HG02840 (cell line): ENCODE data around the gene TMEM225.
"Not testable (repeated sequence)": the region's sequence is repeated elsewhere in the genome, so short reads cannot be mapped to it uniquely, and the experiment has no call there.

ENCODE experiments used
- ATAC-seq: cut with Tn5 transposase; IDR thresholded peaks from one replicate; pipeline ENCODE4 v1.9.1; 2021; ENCODE audit warnings: mild to moderate bottlenecking, moderate library complexity, moderate number of reproducible peaks; ENCODE audit not compliant: unreplicated experiment, low FRiP score

The TMEM225 gene

DNA sequence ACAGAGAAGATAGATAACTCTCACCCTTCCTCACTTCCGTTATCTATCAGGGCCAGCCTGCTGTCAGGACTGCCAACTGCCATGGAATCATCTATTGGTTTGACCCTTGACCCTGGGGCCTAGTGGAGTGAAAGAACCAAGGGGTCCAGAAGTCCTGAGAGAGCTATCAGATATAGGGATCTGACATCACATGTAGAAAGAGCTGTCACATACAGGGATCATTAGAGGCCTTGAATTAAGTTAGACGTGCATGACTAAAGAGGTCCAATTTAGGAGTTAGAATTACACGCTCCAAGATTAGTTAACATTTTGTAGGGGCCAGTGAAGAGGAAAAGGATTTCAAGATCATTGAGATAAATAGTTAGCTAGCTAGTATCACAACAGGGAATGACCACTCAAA is at the start of gene TMEM225:
TSS of gene TMEM225 (minus strand) at position 101 of the 400 bp plus-strand sequence. CDS start 245 bp downstream, outside the sequence.
- ATAC-seq: no peak

- ATAC-seq: no peak
These were observed 38.6 kb upstream of the TMEM225 start for GRCh38 chr11:123924027-123924426.

- ATAC-seq: no peak
These were observed 35.5 kb upstream of the TMEM225 start for GRCh38 chr11:123920943-123921342.

DNA sequence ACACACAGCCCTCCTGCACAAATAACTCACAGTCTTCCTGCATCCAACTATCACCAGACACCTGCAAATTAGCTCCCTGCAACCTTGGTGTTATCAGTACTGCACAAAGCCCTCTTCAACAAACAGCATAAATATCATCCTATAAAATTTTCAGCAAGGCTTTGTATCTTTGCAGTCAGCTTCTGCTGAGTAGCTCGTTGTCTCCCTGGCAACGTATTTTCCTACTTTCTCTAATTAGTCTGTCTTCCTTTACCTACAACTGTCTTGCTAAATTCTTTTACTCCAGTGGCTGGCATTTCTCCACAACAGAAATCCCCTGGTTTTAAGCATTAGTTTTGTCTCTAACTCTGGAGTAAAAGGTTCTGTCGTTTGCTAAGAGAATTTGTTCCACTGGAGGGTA is 20.4 kb upstream of the TMEM225 start:
- no peak for ATAC-seq

GRCh38 chr11:123904932-123905331 is 19.5 kb upstream of the TMEM225 start:
- no peak for ATAC-seq

DNA sequence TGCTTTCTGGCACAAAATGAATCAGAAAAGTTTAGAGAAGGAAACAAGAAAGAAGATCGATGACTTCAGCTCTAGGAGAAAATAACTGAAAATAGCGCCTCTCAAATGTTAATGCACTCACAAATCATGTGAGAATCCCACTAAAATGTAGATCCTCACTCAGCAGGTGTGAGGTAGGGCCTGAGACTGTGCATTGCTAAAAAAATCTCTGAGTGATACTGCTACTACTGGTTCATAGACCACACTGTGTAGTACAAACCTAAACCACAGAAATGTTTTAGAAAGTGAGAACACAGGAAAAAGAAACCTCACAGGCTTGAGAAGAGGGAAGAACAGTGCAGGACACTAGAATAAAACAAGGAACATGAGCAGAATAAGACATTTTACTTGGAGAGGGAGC is 18.5 kb upstream of the TMEM225 start:
- no peak for ATAC-seq

DNA sequence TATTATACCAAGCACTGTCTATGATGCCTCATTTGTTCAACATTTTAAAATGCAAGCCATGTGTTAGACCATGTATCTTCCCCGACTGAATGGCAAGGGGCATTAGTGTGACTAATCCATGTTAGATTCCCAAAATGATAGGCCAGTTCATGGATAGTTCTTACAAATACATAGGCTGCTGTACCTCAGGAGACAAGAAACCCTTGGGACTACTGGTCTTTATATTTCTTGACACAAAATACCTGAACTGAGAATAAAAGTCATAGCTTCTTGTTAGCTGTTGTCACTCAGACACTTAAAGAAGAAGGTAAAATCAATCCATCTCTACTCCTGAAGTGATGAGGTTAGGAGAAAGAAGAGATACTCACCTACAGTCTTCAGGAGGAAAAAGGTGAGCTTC is 16.4 kb upstream of the TMEM225 start, which contains the start of gene OR8D4:
TSS of gene OR8D4 (plus strand) at position 301 of the 400 bp plus-strand sequence. CDS start 4,265 bp downstream, outside the sequence.
- ATAC-seq: no peak

DNA sequence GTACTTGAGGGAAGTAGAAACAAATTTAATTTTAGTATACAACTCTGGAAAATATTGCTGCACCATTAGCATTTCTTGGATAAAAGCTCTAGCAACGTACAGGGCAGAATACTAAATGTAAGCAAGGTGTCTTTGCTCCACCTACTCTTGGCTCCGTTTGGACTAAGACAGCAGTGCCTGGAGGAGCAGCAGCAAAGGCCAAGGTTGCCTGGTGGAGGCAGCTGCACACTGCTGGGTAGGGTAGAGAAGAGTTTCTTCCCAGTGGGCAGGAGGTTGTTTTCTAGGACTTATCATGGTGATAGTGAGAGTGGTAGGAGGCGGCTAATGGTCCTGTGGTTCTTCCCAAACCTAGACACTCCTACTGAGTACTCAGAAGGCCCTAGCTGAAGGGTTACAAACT is 14.3 kb upstream of the TMEM225 start:
- ATAC-seq: no peak

GRCh38 chr11:123892031-123892430 is 6.6 kb upstream of the TMEM225 start:
- ATAC-seq: no peak

DNA sequence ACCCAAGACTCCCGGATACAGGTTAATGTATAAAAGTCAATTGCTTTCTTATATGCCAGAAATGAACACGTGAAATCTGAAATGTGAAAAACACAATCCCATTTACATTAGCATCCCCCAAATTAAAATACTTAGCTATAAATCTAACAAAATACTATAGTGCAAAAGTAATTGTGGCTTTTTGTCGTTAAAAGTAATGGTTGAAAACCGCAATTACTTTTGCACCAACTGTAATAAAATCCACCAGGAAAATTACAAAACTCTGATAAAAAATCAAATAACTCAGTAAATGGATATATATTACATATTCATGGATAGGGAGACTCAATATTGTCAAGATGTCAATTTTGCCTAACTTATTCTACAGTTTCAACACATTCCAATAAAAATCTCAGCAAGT is 4.6 kb downstream of the TMEM225 start:
- no peak for ATAC-seq

GRCh38 chr11:123867795-123868194 is 17.7 kb downstream of the TMEM225 start:
- ATAC-seq: not testable (repeated sequence)

GRCh38 chr11:123865293-123865692 is 20.2 kb downstream of the TMEM225 start:
- not testable (repeated sequence) for ATAC-seq

GRCh38 chr11:123859731-123860130 is 25.7 kb downstream of the TMEM225 start:
- no peak for ATAC-seq

GRCh38 chr11:123856444-123856843 is 29.0 kb downstream of the TMEM225 start:
- no peak for ATAC-seq

DNA sequence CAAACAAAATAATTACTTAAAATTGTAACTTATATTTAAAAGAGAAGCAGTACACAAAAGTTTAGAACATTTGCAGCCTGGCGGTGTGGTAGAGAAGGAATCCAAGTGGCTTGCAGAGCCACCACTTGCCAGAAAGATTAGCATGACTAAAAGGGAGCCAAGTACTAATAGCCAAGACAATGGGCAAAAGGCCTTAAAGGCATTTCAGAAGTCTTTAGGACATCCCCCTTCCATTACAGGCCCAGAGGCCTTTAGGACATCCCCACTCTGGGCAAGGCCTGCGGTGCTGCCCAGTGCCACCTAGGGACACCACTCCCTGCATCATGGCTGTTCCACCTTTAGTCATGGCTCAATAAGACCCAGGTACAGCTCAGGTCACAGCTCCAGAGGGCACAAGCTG is 32.4 kb downstream of the TMEM225 start:
- no peak for ATAC-seq

DNA sequence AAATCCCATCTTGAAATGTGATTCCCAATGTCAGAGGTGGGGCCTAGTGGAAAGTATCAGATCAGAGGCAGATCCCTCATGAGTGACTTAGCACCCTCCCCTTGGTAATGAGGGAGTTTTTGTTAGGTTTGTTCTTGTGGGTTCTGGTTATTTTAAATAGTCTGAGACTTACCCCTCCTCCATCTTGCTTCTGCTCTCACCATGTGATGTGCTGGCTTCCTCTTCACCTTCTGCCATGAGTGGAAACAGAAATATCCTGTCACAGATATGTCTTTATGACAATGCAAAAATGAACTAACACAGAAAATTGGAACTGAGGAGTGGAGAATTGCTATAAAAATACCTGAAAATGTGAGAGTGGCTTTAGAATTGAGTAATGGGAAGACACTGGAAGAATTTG is 33.1 kb downstream of the TMEM225 start:
- ATAC-seq: no peak

GRCh38 chr11:123851110-123851509 is 34.4 kb downstream of the TMEM225 start:
- ATAC-seq: no peak

GRCh38 chr11:123841174-123841573 is 44.3 kb downstream of the TMEM225 start:
- ATAC-seq: no peak

DNA sequence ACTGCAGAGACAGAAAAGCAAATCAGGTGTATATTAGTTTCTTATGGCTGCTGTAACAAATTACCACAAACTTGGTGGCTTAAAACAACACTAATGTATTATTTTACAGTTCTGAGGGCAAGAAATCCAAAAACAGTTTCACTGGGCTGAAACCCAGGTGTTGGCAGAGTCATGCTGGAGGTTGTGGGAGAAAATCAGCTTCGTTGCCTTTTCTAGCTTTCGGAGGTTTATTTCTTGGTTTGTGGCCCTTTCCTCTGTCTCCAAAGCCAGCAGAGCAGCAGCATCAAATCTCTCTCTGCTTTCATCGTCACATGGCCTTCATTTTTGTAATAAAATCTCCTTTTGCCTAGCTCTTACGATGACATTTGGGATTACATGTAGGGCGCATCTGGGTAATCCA is 46.3 kb downstream of the TMEM225 start:
- ATAC-seq: no peak

GRCh38 chr11:123838659-123839058 is 46.8 kb downstream of the TMEM225 start:
- no peak for ATAC-seq

- ATAC-seq: no peak
These were observed 47.3 kb downstream of the TMEM225 start for GRCh38 chr11:123838199-123838598.

- ATAC-seq: no peak
These were observed 52.4 kb downstream of the TMEM225 start for GRCh38 chr11:123833095-123833494.
